Jurkat, Clone E6-1 (cell line): ENCODE measurements around the gene PCCA.

Experiments used
- DNase-seq: peaks from one replicate; pipeline ENCODE4 v3.0.0-alpha.2; 2011; ENCODE audit warnings: low read depth, low spot score
- H3K4me3 ChIP-seq: 2 replicates; pipeline ENCODE4 v1.5.1; 2011; ENCODE audit warnings: mild to moderate bottlenecking, low read length, control low read depth, moderate library complexity

PCCA gene

DNA sequence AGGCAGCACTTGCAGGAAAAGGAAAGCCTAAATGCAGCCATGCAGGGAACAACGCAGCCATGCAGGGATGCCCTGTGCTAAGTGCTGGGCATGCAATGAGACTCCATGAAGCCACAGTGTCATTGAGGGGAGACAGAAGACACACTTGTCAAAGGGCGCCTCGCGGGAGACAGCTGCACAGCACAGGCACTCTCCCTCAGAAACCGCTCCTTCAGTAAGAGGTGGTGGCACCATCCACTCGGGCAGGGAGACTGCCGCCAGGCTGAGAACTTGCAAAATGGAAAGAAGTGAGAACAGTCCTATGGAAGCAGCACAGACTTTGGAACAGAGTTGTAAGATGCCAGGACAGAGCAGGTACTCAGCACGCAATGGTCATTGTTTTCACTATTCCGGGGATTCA, 448.6 kb downstream of the PCCA start:
- no peak overlapping the region for H3K4me3 ChIP-seq
- no peak for DNase-seq

- no peak for DNase-seq
- no peak overlapping the region for H3K4me3 ChIP-seq
Measured at GRCh38 chr13:100537951-100538462, 449.1 kb downstream of the PCCA start.

- DNase-seq, result no peak
- no peak overlapping the region for H3K4me3 ChIP-seq
Measured at GRCh38 chr13:100540621-100541020, 451.7 kb downstream of the PCCA start.

DNA sequence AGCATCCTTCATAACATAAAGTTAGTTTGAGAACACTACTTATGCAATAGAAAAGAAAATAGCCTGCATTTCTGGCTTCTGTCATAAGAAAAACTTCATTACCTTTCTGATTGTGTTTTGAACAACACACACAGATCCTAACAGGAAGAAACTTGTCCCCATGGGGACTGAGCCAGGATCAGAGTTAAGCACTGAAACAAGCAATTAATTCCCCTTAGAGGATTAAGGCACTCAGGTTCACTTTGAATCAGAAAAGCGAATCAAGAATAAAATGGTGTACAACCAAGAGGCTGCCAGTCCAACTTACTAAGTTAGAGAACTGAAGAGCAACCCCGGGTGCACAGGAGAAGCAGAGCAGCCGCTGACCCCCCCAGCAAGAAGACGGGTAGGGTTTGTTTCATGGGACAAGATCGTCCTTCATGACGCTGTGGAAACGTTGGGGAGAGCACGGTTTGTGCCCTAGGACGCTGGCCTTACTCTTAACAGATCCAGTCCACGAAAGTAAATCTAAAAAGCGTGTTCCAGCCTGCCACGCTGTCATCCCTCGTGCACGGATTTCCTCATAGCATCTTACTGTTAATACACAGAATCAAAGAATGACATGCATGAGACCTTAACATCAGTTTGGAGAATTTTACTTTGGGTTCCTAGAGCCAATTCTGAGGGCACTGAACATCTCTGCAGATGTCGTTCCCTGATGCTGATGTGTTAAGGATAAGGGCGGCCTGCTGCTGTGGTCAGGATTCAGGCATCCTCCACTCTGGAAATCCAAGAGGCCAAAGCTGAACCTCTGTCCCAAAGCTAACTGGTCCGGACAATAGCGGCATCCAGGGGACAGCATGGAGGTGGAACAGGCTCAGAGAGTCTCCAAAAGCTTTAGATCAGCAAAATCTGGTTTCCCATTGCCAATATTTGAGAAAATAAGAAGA, 453.3 kb downstream of the PCCA start:
- no peak overlapping the region for H3K4me3 ChIP-seq
- DNase-seq, result no peak

DNA sequence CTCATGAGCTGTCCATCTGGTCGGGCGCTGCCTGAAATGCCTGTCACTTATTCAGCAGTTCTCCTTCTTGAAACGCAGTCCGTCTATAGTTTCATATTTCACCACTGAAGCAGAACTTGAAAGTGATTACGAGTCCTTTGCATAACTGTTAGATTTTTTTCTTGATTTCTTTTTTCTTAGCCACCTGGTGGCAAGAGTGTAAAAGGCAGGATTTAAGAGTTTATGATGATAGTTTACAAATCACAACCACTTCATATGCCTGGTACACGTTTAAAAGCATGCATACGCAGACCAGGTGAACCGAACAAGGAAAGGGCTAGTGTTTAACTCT, 453.9 kb downstream of the PCCA start:
- DNase-seq, result peak; percentile 65
- H3K4me3 ChIP-seq, result no peak overlapping the region

DNA sequence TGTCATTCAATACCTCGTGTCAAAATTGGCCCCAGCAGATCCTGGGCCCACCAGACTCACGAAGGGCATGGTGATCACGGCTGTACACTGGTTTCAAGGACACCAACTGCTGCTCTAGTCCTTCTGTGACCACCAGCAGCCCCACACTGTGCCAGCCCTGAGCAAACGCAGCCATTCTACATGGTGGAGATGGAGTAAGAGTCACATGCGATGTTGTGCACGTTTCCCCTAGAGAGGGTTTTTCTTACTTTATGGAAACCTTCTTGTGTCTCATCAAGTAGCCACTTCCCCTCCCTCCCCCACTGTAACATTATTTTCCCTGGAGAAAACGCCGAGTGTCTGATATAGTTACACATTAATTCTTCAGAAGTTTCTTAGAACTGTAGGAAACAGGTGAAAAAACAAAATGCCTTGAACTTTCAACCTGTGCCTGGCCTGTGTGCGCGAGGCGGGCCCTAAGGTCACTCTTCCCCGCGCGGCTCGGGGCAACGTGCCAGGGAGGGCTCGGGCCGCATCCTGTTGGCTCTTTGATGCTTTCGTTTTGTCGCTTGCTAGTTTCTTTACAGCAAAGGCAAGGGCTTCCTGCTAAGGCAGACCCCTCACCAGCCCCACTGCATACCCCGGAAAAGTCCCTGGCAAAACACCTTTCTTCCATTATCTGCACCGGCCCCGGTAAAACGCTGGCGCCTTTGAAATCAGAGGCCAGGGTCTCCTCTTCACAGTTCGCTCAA, 455.1 kb downstream of the PCCA start:
- no peak for DNase-seq
- H3K4me3 ChIP-seq, result no peak overlapping the region

DNA sequence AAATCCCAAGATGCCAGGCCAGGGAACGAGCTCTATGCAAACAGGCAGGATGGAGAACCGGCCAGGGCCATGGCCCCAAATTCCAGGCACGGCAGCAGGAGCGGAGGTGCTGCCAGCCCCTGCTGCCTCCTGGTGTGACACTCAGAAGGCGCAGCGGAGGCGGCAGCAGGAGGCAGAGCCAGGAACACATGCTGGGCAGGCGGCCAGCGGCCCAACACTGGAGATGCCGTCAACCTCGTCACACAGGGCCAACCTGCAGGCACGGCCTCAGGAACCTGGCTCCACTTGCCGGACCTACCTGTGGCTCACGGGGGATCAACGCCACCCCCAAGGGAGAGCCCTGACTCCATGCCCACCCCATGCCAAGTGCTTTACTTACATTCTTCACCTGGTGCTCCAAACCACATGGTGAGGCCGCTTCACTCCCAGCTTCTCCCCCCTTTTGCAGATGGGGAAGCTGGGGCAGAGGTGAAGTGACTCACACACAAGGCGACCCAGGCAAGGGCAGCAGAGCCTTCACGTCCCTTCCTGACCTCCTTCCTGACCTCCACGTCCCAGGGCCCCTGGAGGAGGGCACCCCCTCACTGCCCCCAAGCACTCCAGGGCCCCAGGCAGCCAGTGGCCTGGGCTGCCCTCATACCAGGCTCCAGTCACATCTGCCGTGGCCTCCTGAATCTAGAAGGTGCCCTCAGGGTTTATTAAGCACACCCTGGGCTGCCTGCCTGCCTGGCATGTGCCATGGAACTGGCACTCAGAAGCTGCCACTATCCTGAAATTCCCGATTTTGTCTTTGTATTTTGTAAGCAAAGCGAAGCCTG, 456.2 kb downstream of the PCCA start:
- DNase-seq, result no peak

GRCh38 chr13:100545684-100546061, 456.8 kb downstream of the PCCA start:
- H3K4me3 ChIP-seq, result no peak overlapping the region
- no peak for DNase-seq

More for the DNA sequence above, 456.2 kb downstream of the PCCA start:
- H3K4me3 ChIP-seq, result no peak overlapping the region

GRCh38 chr13:100546713-100547405, 458.0 kb downstream of the PCCA start:
- DNase-seq, result no peak
- no peak overlapping the region for H3K4me3 ChIP-seq

GRCh38 chr13:100547791-100548201, 458.9 kb downstream of the PCCA start:
- no peak overlapping the region for H3K4me3 ChIP-seq
- no peak for DNase-seq

- no peak overlapping the region for H3K4me3 ChIP-seq
- DNase-seq, result no peak
Measured at GRCh38 chr13:100549316-100549715, 460.4 kb downstream of the PCCA start.

- DNase-seq, result no peak
Measured at GRCh38 chr13:100552755-100553154, 463.9 kb downstream of the PCCA start.

GRCh38 chr13:100559886-100560285, 471.0 kb downstream of the PCCA start:
- DNase-seq, result no peak
- no peak overlapping the region for H3K4me3 ChIP-seq

More at GRCh38 chr13:100552755-100553154, 463.9 kb downstream of the PCCA start:
- no peak overlapping the region for H3K4me3 ChIP-seq

GRCh38 chr13:100560498-100561157, 471.7 kb downstream of the PCCA start:
- H3K4me3 ChIP-seq, result no peak overlapping the region
- DNase-seq, result no peak

DNA sequence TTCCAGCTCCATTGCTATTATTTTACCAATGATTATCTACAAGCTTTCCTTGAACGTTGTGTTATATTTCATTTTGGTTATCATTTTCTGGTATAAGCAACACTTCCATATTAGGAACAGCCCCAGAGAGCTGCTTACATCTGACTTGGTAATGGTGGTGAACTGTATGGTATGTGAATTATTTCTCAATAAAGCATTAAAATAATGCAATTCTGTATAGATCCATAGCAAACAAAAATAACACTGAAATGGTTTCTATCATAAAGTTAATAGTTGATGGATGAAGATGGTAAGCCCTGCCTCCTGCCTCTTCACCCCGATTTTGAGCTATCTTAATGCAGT, 472.2 kb downstream of the PCCA start:
- no peak for DNase-seq
- H3K4me3 ChIP-seq, result no peak overlapping the region

DNA sequence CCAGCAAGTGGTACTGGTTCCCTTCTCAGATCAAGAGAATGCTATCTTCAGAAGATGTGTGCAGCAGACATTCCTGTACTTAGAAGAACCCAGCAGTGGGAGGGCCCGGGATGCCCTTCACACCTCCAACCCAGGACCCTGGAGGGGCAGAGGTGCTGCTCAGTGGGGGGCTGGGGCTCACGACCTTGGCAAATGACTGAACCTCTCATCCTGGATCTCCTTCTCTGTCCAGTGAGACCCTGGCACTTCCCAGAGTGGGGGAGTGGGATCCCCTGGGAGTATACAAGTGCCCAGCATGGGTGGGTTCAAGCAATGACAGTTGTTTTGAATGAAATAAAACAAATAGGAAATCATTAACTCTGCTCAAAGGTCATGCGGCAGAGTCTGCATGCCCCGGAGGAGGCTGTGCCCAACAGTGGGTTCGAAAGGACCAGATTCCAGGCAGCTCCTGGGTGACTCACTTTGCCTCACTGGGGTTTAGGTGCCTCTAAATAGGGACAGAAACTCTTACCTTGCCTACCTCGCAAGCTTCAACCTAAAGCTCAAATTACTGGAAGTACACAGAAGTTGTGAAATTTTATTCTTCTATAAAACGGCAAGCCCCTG, 472.8 kb downstream of the PCCA start:
- DNase-seq, result no peak
- H3K4me3 ChIP-seq, result no peak overlapping the region

GRCh38 chr13:100563779-100564178, 474.9 kb downstream of the PCCA start:
- no peak overlapping the region for H3K4me3 ChIP-seq
- no peak for DNase-seq
